ENCODE results near the gene EVL. TPM values are rescaled to one million over a fixed set of nuclear protein-coding genes. Genes with fewer than 3 reads are reported as not detected.

EVL gene
- total RNA-seq, 3 donors from 2014 or later: 32.0 to 42.8 (median 36.0) TPM

GRCh38 chr14:100092832-100093231 is 27.6 kb downstream of the EVL start:
- TF ChIP-seq, protein P1, sequence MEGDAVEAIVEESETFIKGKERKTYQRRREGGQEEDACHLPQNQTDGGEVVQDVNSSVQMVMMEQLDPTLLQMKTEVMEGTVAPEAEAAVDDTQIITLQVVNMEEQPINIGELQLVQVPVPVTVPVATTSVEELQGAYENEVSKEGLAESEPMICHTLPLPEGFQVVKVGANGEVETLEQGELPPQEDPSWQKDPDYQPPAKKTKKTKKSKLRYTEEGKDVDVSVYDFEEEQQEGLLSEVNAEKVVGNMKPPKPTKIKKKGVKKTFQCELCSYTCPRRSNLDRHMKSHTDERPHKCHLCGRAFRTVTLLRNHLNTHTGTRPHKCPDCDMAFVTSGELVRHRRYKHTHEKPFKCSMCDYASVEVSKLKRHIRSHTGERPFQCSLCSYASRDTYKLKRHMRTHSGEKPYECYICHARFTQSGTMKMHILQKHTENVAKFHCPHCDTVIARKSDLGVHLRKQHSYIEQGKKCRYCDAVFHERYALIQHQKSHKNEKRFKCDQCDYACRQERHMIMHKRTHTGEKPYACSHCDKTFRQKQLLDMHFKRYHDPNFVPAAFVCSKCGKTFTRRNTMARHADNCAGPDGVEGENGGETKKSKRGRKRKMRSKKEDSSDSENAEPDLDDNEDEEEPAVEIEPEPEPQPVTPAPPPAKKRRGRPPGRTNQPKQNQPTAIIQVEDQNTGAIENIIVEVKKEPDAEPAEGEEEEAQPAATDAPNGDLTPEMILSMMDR (IDR thresholded peaks at IDR 0.05): no peak
- Histone ChIP-seq H3K4me1 (ENCODE audit: low read depth) (no peaks in the 10 kb centered on the region), H3K36me3 (ENCODE audit: low read depth) (no peaks in the 10 kb centered on the region), H3K4me3 (no peak overlapping the region), H3K9me3 (no peaks in the 10 kb centered on the region)
- DNase-seq (no peak), ATAC-seq (no peak)
- intact Hi-C loops (cut with DNase I, micrococcal nuclease): no loop called here

GRCh38 chr14:100093319-100093718 is 28.1 kb downstream of the EVL start:
- Histone ChIP-seq H3K4me3 (no peak overlapping the region), H3K9me3 (no peaks in the 10 kb centered on the region), H3K36me3 (ENCODE audit: low read depth) (no peaks in the 10 kb centered on the region), H3K4me1 (ENCODE audit: low read depth) (no peaks in the 10 kb centered on the region)
- intact Hi-C loops (cut with DNase I, micrococcal nuclease): no loop called here
- TF ChIP-seq, protein P1 (IDR thresholded peaks at IDR 0.05): no peak
- no peak for ATAC-seq
- no peak for DNase-seq

- TF ChIP-seq, protein P1 (IDR thresholded peaks at IDR 0.05): no peak
- no peak overlapping the region for H3K4me3 ChIP-seq
Observed at GRCh38 chr14:100096656-100097055, 31.4 kb downstream of the EVL start.

DNA sequence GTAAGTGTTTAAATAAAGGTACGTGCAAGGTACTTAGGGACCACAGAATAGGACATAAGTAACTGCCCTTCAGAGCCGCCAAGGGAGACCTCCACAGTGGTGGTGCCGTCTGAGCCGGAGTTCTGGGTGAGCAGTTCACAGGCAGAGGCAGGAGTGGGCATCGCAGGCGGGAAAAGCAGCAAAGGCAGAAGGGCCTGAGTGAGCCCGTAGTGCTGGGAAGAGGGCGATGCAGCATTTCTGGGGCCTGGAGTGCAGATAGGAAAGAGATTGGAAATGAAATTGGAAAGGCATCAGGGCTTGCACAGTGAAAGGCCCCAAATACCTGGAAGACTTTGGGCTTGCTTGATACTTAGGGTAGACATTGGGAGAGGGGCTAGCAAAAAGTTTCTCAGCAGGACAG is 32.9 kb downstream of the EVL start:
- intact Hi-C loops (cut with DNase I, micrococcal nuclease): no loop called here
- H3K4me3 ChIP-seq: no peak overlapping the region
- H3K4me1 ChIP-seq (ENCODE audit: low read depth): peaks cover 4% of the 10 kb centered on the region
- H3K36me3 ChIP-seq (ENCODE audit: low read depth): no peaks in the 10 kb centered on the region
- ATAC-seq (no peak), DNase-seq (no peak)
- TF ChIP-seq, protein P1 (IDR thresholded peaks at IDR 0.05): no peak
- H3K9me3 ChIP-seq: no peaks in the 10 kb centered on the region

More at GRCh38 chr14:100096656-100097055, 31.4 kb downstream of the EVL start:
- Histone ChIP-seq H3K4me1 (ENCODE audit: low read depth) (no peaks in the 10 kb centered on the region), H3K36me3 (ENCODE audit: low read depth) (no peaks in the 10 kb centered on the region), H3K9me3 (no peaks in the 10 kb centered on the region)
- ATAC-seq (no peak), DNase-seq (no peak)
- intact Hi-C loops (cut with DNase I, micrococcal nuclease): no loop called here

DNA sequence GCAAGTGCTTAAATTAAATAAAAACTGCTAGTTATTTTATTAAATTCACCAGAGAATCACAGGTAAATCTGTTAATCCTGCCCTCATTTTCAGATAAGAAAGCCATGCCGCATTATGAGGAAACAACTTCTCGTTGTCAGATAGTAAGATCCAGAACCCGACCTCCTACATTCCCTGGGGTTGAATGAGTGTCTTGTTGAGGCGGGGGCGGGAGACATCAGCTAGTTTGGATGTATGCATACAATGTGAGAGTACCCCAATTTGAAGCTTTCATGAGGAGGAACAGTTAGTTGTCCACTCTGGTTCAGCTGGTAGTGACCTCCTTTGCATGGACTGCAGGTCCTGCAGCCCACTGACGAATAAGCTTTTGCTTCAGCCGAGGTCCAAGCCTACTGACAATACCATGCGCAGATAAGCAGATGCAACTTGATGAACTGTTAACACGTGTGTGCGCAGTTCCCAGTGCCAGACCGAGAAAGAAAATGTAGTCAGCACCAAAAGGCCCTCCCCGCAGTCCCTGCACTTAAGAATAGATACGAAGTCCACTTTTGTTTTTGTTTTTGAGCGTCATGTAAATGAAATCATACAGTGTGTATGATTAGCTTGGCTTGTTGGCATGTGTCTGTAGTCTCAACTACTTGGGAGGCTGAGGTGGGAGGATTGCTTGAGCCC is 34.9 kb downstream of the EVL start:
- Histone ChIP-seq H3K9me3 (no peaks in the 10 kb centered on the region), H3K4me3 (no peak overlapping the region), H3K4me1 (ENCODE audit: low read depth) (peaks cover 7% of the 10 kb centered on the region), H3K36me3 (ENCODE audit: low read depth) (no peaks in the 10 kb centered on the region)
- intact Hi-C loops (cut with DNase I, micrococcal nuclease): no loop called here
- TF ChIP-seq, protein P1 (IDR thresholded peaks at IDR 0.05): no peak
- DNase-seq (no peak), ATAC-seq (no peak)
